ENCODE data around the gene STX1A.
"Not testable (repeated sequence)": the region's sequence is repeated elsewhere in the genome, so short reads cannot be mapped to it uniquely, and the experiment has no call there.

Gene STX1A

DNA sequence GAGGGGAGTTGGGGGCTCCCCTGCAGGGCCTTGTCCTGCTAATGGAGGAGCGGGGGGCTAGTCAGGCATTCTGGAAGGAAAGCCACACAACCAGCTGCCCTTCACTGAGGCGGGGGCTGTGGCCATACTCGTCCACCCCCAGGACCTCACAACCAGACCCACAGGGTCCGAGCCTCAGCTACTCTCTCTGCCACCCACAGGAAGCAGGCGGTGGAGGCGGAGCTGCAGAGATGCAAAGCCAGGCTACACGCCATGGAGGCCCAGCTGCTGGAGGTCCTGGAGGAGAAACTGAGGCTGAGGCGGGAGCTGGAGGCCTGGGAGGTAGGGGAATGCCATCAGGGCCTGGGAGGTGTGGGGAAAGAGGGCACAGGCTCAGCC lies 16.0 kb upstream of the STX1A start:
- DNase-seq = no peak

DNA sequence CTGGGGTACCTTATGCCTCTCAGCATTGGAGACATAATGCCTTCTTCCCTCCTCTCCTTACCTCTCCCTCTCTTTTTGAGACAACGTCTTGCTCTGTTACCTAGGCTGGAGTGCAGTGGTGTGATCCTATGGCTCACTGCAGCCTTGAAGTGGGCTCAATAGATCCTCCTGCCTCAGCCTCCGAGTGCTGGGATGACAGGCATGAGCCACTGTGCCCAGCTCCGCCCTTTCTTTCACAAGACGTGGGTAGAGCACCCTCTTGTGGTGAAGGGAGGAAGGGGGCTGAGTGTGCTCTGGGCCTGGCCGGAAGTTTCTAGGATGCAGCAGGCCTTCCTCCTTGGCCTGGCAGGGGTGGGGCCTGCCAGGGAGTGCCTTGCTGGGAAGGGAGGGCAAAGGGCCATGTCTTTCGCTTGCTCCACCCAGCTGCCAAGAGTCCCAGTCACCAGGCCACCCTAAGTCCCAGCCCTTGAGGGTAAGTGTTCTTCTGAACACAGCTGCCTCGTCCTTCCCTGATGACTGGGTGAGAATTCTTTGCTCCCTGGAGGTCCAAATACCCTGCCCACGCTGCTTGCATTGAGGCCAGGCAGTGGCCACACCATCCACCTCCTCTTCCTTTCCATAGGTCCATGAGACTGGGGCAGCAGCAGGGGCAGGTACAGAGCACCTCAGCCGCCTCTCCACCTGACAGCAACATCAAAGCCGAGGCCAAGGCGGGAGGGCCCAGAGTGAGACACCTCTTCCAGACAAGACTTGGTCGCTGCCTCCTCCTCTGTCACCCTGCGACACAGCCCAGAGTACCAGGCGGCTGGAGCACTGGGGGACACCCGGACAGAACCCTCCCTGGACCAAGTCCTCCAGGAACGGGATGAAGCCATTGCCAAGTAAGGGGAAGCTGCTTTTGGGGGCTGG lies 15.4 kb upstream of the STX1A start:
- DNase-seq = peak; percentile 61

DNA sequence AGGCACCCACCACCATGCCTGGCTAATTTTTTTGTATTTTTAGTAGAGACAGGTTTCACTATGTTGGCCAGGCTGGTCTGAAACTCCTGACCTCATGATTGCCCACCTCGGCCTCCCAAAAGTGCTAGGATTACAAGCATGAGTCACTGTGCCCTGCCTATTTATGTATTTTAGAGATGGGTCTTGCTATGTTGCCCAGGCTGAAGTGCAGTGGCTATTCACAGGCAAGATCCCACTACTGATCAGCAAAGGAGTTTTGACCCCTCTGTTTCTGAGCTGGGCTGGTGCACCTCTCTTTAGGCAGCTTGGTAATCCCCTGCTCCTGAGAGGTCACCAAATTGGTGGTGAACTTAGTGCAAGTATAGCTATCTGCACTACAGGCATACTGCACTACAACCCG lies 12.9 kb upstream of the STX1A start:
- no peak for DNase-seq

DNA sequence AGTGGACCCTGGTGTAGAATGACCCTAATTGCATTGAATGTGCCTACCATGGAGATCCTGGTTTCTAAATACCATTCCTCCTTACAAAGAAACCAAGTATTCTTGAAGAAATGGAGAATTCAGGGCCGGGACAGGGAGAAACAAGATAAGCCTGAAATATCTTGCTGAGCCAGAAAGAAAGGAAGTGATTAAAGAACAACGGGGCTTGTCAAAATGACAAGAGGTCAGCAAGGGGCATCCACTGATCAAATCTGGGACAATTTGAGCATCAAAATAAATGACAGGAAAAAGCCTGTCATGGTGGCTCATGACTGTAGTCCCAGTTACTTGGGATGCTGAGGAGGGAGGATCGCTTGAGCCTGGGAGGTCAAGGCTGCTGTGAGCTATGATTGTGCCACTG lies 11.0 kb upstream of the STX1A start:
- DNase-seq = no peak

GRCh38 chr7:73728551-73728950 lies 9.1 kb upstream of the STX1A start:
- no peak for DNase-seq

GRCh38 chr7:73727952-73728351 lies 8.5 kb upstream of the STX1A start:
- no peak for DNase-seq

GRCh38 chr7:73726083-73726466 lies 6.6 kb upstream of the STX1A start:
- DNase-seq = no peak

- DNase-seq = no peak
Observed at GRCh38 chr7:73723813-73724212, 4.3 kb upstream of the STX1A start.

GRCh38 chr7:73722785-73723184 lies 3.3 kb upstream of the STX1A start:
- DNase-seq = no peak

DNA sequence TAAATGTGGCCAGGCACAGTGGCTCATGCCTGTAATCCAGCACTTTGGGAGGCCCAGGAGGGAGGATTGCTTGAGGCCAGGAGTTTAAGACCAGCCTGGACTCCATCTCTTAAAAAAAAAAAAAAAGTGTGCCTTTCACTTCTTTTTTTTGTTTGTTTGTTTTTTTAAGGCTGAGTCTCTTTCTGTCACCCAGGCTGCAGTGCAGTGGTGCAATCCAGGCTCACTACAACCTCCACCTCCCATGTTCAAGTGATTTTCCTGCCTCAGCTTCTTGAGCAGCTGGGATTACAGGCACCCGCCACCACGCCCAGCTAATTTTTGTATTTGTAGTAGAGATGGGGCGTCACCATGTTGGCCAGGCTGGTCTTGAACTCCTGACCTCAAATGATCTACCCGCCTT lies 2.7 kb upstream of the STX1A start:
- not testable (repeated sequence) for DNase-seq

DNA sequence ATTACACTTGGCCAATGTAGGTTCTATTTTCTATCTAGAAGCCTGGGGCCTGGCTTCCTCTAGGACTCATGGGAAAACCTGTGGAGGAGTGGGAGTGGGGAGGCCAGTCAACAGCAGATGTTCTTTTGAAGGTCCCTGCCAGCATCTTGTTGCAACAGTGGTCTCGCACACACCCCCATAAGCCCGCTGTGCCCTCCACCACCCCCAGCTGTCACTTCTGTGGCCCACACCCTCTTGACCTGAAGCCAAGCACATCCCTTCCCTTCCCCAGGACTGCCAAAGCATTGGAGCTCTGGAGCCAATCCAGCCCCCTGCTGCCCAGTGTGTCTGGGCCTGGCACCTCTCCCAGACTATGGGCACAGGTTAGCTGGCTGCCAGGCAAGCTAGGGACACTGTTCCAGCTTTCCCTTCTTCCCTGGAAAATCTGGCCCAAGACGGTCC lies 1.9 kb upstream of the STX1A start:
- peak; percentile 82 for DNase-seq

- not testable (repeated sequence) for DNase-seq
Observed at GRCh38 chr7:73720443-73720842, 974 bp upstream of the STX1A start.

DNA sequence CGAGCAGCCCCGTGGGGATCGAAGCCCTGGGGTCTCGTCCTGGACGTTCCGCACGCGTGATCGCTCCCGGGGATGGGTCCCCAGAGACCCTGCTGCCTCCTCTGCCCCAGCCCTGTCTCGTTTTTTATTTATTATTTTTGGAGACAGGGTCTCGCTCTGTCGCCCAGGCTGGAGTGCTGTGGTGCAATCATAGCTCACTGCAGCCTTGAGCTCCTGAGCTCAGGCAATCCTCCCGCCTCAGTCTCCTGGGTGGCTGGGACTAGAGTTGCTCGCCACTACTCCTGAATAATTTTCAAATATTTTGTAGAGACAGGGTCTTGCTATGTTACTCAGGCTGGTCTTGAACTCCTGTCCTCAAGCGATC lies 319 bp upstream of the STX1A start:
- DNase-seq = no peak

- DNase-seq = no peak
Observed at GRCh38 chr7:73718438-73718881, 1.0 kb downstream of the STX1A start.

DNA sequence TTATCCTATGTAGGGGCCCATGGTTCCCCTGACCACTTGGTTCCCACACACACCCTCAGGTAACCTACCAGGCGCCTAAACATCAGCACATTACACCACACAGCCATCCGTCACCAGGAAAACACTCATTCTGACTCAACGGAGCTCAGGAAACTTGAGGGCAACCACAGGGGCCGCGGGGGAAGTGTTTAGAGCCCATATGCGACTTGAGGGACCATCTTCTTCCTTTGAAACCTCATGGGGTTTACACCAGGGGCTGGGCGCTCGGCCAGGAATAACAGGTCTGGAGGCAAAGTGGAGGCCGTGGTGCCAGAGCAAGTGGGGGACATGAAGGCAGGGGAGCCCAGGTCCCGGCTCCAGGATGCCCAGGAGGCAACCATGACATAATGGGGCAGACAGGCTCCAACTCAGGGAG lies 1.5 kb downstream of the STX1A start:
- no peak for DNase-seq

DNA sequence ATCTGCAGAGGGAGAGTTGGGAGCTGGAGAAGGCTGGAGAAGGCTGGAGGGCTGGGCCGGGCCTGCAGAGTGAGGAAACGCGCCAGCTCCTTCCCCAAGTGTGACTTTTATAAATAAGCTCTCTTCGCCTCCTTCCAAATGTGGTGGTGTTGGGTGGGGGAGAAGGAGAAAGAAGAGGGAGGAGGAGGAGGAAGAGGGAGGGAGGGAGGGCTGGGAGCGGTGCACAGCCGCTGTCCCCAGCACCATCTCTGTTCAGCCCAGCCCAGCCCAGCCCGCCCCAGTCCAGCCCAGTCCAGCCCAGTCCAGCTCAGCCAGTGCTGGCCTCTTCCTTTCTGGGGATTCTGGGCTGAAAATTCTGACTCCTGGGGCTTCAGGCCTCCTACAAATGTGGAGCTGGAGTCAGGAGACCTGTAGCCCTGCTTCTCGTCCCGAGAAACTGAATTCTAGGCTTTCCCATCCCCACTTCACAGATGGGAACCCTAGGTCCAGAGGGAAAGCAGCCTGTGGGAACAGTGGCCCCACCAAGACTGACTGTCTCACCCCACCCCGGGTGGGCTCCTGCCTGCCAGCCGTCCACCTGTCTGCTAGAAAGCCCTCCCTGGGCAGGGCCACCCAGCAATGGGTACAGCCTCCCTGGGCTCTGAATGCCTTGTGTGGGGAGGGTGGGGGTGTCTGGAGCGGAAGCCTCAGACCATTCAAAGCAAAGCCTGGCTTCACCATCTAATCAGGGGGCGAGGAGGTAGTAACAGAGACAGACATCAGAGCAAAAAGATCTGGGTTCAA lies 2.3 kb downstream of the STX1A start:
- DNase-seq = no peak

GRCh38 chr7:73716318-73716890 lies 3.1 kb downstream of the STX1A start:
- no peak for DNase-seq

- DNase-seq = peak; percentile 69
Observed at GRCh38 chr7:73715648-73716317, 3.7 kb downstream of the STX1A start.

DNA sequence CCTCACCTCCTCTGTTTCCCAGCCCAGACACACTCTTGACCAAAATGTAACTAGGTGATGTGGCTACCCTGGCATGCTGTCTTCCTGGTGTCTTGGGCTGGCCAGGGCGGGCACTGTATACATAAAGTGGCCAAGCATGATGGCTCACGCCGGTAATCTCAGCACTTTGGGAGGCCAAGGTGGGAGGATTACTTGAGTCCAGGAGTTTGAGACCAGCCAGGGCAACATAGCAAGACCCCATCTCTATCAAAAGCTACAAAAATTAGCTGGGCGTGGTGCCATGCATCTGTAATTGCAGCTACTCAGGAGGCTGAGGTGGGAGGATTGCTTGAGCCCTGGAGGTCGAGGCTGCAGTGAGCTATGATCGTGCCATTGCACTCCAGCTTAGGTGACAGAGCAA lies 6.2 kb downstream of the STX1A start:
- DNase-seq = not testable (repeated sequence)

GRCh38 chr7:73712773-73713172 lies 6.7 kb downstream of the STX1A start:
- no peak for DNase-seq

GRCh38 chr7:73708961-73709549 lies 10.4 kb downstream of the STX1A start:
- no peak for DNase-seq

DNA sequence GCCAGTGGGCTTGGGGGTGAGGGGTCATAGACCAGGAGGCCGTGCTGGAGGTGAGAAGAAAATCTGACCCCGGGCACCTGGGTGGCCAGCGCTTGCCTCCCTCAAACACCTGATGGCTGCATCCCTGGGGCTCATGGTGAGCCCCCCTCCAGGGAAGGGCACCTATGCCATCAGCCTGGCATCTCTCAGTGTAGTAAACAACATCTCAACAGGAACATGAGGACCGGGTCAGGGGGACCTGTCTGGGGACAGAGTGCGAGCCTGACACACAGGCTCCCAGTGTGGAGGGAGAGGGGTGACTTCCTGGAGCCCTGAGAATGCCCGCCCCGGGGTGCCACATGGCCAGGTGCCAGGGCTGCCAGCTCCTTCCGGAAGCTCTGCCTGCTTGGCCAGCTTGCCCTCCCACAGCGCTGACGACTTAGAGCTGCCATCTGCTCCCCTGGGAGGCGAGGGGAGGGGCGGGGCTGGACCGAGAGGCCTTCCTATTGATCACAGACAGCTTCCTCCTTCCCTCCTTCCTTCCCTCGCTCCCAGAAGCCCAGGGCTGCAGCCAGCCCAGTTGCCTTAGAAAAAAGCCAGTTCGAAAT lies 12.3 kb downstream of the STX1A start:
- DNase-seq = no peak

Measured in right forelimb (tissue), 1 donor.